Smooth muscle cell (in vitro differentiated cells): ENCODE measurements around the gene MACROD1. TPM values are rescaled to one million over a fixed set of nuclear protein-coding genes. Genes with fewer than 3 reads are reported as not detected.

ENCODE experiments used
- DNase-seq: peaks from one replicate; lab custom pipeline; 2025; ENCODE audit not compliant: unreplicated experiment; lab: John Stamatoyannopoulos, UW
- H2AFZ ChIP-seq: fragments of 200-600 bp; sonication (generic); 2 replicates; pipeline ENCODE4 v1.6.0; 2016; ENCODE audit warnings: antibody characterized with exemption, low read depth, mild to moderate bottlenecking
- H3F3A ChIP-seq: fragments of 200-600 bp; sonication (generic); 2 replicates; pipeline ENCODE4 v1.6.0; 2017; ENCODE audit warnings: antibody characterized with exemption, low read depth
- H3K27ac ChIP-seq: fragments of 200-600 bp; sonication (generic); 2 replicates; pipeline ENCODE4 v1.5.1; 2016; ENCODE audit warnings: low read depth, mild to moderate bottlenecking
- H3K27me3 ChIP-seq: fragments of 200-600 bp; sonication (generic); 2 replicates; pipeline ENCODE4 v1.6.1; 2016; ENCODE audit warnings: low read depth, mild to moderate bottlenecking
- H3K36me3 ChIP-seq: fragments of 200-600 bp; sonication (generic); 2 replicates; pipeline ENCODE4 v1.5.1; 2016; ENCODE audit warnings: low read depth
- H3K4me1 ChIP-seq: fragments of 200-600 bp; sonication (generic); 2 replicates; pipeline ENCODE4 v1.5.1; 2016; ENCODE audit warnings: low read depth
- H3K4me2 ChIP-seq: fragments of 200-600 bp; sonication (generic); 2 replicates; pipeline ENCODE4 v1.6.0; 2016; ENCODE audit warnings: mild to moderate bottlenecking
- H3K4me3 ChIP-seq: fragments of 200-600 bp; sonication (generic); 2 replicates; pipeline ENCODE4 v1.5.1; 2016; ENCODE audit warnings: mild to moderate bottlenecking
- H3K79me2 ChIP-seq: fragments of 200-600 bp; sonication (generic); 2 replicates; pipeline ENCODE4 v1.6.0; 2016; ENCODE audit warnings: low read depth, mild to moderate bottlenecking
- H3K9ac ChIP-seq: fragments of 200-600 bp; sonication (generic); 2 replicates; pipeline ENCODE4 v1.6.0; 2016; ENCODE audit warnings: low read depth
- H3K9me3 ChIP-seq: fragments of 200-600 bp; sonication (generic); replicated peaks from 2 replicates; pipeline ENCODE4 v1.5.1; 2016; ENCODE audit warnings: low read depth
- H4K20me1 ChIP-seq: fragments of 200-600 bp; sonication (generic); 2 replicates; pipeline ENCODE4 v1.6.0; 2016; ENCODE audit warnings: low read depth
- WGBS: methylation state at CpG from one replicate; pipeline ENCODE4 v1.1.7; 2016; ENCODE audit warnings: low lambda C conversion rate; 5-methylcytosine and 5-hydroxymethylcytosine counted together
- polyA plus RNA-seq: library from polyadenylated mRNA; unstranded; fragments of >200 nt; fragmentation: Nextera tagmentation; extraction: Ambion mirVana; gene quantifications from 2 replicates; pipeline ENCODE4 v1.2.1, GENCODE V29; 2016
- total RNA-seq: library from RNA; depleted of rRNA; stranded (reverse); fragments of >200 nt; gene quantifications from 2 replicates; pipeline ENCODE4 v1.2.3, GENCODE V29; 2014
- TF ChIP-seq, protein P1 (sequence below): fragments of 200-600 bp; sonication (generic); IDR thresholded peaks from 2 replicates; pipeline ENCODE4 v1.5.1; 2017; ENCODE audit warnings: borderline replicate concordance, mild to moderate bottlenecking, antibody characterized with exemption; ENCODE audit not compliant: insufficient read depth, poor library complexity, severe bottlenecking

MACROD1 gene
- total and polyA plus RNA-seq, 2 experiments from 2014 or later, result 9.2 to 32.6 TPM

GRCh38 chr11:64109332-64109731 lies 56.6 kb downstream of the MACROD1 start:
- over 99% methylated on average over 8 of the region's 8 CpGs for WGBS

DNA sequence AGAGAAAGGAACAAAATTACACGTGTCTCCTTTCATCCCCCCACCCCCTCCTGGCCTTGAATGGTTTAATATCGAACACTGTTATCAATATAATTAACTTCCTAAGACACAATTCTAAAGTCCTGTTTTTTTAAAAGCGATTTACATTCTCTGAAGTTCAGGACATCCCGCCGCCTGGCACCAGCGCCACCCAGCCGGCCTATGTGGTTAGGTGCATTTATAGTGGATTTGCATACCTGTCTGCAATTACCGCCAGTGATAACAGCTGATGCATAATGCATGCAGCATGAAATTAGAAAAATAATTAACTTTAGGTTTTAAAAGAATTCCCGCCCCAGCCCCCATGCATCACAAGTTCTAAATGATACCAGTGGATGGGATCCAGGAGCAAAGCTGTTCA lies 58.6 kb downstream of the MACROD1 start:
- H3K27me3 ChIP-seq, result no peaks in the 10 kb centered on the region
- no peak overlapping the region for H3K4me2 ChIP-seq
- peaks cover 7% of the 10 kb centered on the region for H3K4me1 ChIP-seq
- 93% methylated on average over 9 of the region's 9 CpGs for WGBS
- no peaks in the 10 kb centered on the region for H3K9me3 ChIP-seq
- TF ChIP-seq, protein P1, sequence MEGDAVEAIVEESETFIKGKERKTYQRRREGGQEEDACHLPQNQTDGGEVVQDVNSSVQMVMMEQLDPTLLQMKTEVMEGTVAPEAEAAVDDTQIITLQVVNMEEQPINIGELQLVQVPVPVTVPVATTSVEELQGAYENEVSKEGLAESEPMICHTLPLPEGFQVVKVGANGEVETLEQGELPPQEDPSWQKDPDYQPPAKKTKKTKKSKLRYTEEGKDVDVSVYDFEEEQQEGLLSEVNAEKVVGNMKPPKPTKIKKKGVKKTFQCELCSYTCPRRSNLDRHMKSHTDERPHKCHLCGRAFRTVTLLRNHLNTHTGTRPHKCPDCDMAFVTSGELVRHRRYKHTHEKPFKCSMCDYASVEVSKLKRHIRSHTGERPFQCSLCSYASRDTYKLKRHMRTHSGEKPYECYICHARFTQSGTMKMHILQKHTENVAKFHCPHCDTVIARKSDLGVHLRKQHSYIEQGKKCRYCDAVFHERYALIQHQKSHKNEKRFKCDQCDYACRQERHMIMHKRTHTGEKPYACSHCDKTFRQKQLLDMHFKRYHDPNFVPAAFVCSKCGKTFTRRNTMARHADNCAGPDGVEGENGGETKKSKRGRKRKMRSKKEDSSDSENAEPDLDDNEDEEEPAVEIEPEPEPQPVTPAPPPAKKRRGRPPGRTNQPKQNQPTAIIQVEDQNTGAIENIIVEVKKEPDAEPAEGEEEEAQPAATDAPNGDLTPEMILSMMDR, result no peak
- no peak overlapping the region for H3K9ac ChIP-seq
- no peaks in the 10 kb centered on the region for H3K36me3 ChIP-seq
- no peak overlapping the region for H2AFZ ChIP-seq
- peaks cover 7% of the 10 kb centered on the region for H4K20me1 ChIP-seq
- H3K27ac ChIP-seq, result no peak overlapping the region
- no peak for DNase-seq
- no peak overlapping the region for H3K4me3 ChIP-seq
- no peaks in the 10 kb centered on the region for H3F3A ChIP-seq
- H3K79me2 ChIP-seq, result no peaks in the 10 kb centered on the region

More at GRCh38 chr11:64109332-64109731, 56.6 kb downstream of the MACROD1 start:
- Histone ChIP-seq H3K27me3 (no peaks in the 10 kb centered on the region), H3K4me1 (no peaks in the 10 kb centered on the region), H3K4me2 (no peak overlapping the region), H3K36me3 (no peaks in the 10 kb centered on the region), H2AFZ (no peak overlapping the region), H3K27ac (no peak overlapping the region), H3K9me3 (no peaks in the 10 kb centered on the region), H3K4me3 (no peak overlapping the region), H3K79me2 (no peaks in the 10 kb centered on the region), H3F3A (no peaks in the 10 kb centered on the region), H3K9ac (no peak overlapping the region), H4K20me1 (peaks cover 7% of the 10 kb centered on the region)
- TF ChIP-seq, protein P1, result no peak
- DNase-seq, result no peak

DNA sequence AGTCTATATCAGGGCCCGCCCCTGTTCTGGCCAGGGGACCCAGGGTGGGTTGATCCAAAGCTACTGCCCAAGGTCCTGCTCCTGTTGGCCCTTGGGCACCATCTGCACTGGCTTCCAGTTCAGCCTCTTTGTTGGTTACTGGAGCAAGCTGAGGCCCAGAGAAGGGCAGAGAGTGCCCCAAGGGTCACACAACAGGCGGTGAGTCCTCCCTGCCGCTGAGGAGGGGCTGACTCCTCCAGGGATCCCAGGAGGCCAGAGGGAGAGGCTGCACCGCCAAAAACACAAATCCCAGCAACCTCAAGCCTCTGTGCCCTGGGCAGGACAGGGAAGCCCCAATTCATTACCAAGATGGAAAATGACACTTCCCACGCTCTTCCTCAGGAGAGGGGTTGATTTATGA lies 61.3 kb downstream of the MACROD1 start:
- 95% methylated on average over 5 of the region's 5 CpGs for WGBS
- no peak overlapping the region for H3K27ac ChIP-seq
- no peak overlapping the region for H3K4me3 ChIP-seq
- H3K9me3 ChIP-seq, result no peaks in the 10 kb centered on the region
- no peaks in the 10 kb centered on the region for H3F3A ChIP-seq
- H3K27me3 ChIP-seq, result no peaks in the 10 kb centered on the region
- H2AFZ ChIP-seq, result no peak overlapping the region
- no peak overlapping the region for H3K9ac ChIP-seq
- no peak for DNase-seq
- H3K36me3 ChIP-seq, result no peaks in the 10 kb centered on the region
- TF ChIP-seq, protein P1, result no peak
- H3K79me2 ChIP-seq, result no peaks in the 10 kb centered on the region
- peaks cover 7% of the 10 kb centered on the region for H3K4me1 ChIP-seq
- peaks cover 14% of the 10 kb centered on the region for H4K20me1 ChIP-seq
- no peak overlapping the region for H3K4me2 ChIP-seq

DNA sequence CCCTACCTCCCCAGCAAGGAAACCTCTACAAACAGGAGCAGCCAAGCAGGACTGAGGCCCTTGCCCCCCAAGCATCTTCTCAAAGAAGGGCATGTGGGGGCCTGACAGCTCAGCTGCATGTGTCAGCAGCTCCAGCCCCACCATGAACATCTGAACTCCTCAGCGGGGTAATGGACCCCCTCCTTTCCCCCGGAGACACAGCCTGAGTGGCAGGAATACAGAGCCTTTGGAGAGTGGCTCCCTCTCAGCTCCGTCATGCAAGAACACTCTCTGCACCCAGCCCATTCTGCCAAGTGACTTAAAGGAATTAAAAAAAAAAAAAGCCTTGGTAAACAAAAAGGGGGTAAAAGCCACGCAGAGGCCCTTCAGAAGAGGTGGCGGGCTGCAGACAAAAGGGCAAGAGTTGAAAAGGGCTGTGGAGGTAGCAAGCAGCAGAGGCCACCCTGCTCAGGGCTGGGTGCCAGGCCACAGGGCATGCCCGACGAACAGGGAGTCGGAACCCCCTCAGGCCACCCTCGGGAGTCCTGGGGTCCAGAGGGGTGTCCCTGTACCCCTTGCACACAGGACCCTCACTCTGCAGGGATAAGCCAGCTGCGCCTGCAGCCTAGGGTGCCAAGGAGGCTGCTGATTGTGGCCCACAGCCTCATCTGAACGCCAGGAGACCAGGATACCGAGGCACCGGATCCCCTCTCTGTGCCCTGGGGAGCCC lies 62.5 kb downstream of the MACROD1 start:
- Histone ChIP-seq H3K4me3 (no peak overlapping the region), H3K4me1 (peaks cover 7% of the 10 kb centered on the region), H3K27me3 (peaks cover 4% of the 10 kb centered on the region), H4K20me1 (peaks cover 19% of the 10 kb centered on the region), H3K36me3 (no peaks in the 10 kb centered on the region), H3K9ac (no peak overlapping the region), H3K79me2 (no peaks in the 10 kb centered on the region), H3F3A (no peaks in the 10 kb centered on the region), H2AFZ (no peak overlapping the region), H3K9me3 (no peaks in the 10 kb centered on the region), H3K27ac (no peak overlapping the region), H3K4me2 (no peak overlapping the region)
- TF ChIP-seq, protein P1, result no peak
- DNase-seq, result no peak
- 94% methylated on average over 13 of the region's 13 CpGs for WGBS
